SU-DHL-6 (cell line): ENCODE data around the gene FANK1.
"Not testable (repeated sequence)": the region's sequence is repeated elsewhere in the genome, so short reads cannot be mapped to it uniquely, and the experiment has no call there.

ENCODE experiments used
- H2AFZ ChIP-seq: fragments of 200-600 bp; sonication (generic); 2 replicates; pipeline ENCODE4 v1.6.1; 2014; ENCODE audit warnings: low read depth, mild to moderate bottlenecking, moderate library complexity, mixed read lengths, antibody characterized with exemption, low read length; ENCODE audit not compliant: severe bottlenecking
- H3F3A ChIP-seq: fragments of 200-600 bp; shearing (Covaris generic); 2 replicates; pipeline ENCODE4 v1.6.0; 2016; ENCODE audit warnings: antibody characterized with exemption, mild to moderate bottlenecking; ENCODE audit not compliant: insufficient read depth
- H3K27ac ChIP-seq: fragments of 200-600 bp; sonication (generic); 2 replicates; pipeline ENCODE4 v1.5.1; 2016; ENCODE audit warnings: low read depth, mild to moderate bottlenecking, low read length, moderate library complexity, mixed read lengths
- H3K27me3 ChIP-seq: fragments of 200-600 bp; sonication (generic), shearing (Covaris generic); 2 replicates; pipeline ENCODE4 v1.6.0; 2014; ENCODE audit warnings: mild to moderate bottlenecking, low read length
- H3K36me3 ChIP-seq: fragments of 200-600 bp; sonication (generic); 2 replicates; pipeline ENCODE4 v1.6.1; 2014; ENCODE audit warnings: mild to moderate bottlenecking, low read length, mixed read lengths
- H3K4me2 ChIP-seq: fragments of 300-600, 200-600 bp; shearing (Covaris generic), sonication (generic); 2 replicates; pipeline ENCODE4 v1.6.0; 2014; ENCODE audit warnings: low read length, low read depth, mild to moderate bottlenecking; ENCODE audit not compliant: poor library complexity, severe bottlenecking
- H3K4me3 ChIP-seq: fragments of 200-600 bp; sonication (generic); 2 replicates; pipeline ENCODE4 v1.5.1; 2014; ENCODE audit warnings: antibody characterized with exemption, low read length, mild to moderate bottlenecking, mixed read lengths; ENCODE audit not compliant: insufficient read depth, poor library complexity, severe bottlenecking
- H3K79me2 ChIP-seq: fragments of 200-600 bp; sonication (generic); 2 replicates; pipeline ENCODE4 v1.6.1; 2014; ENCODE audit warnings: mild to moderate bottlenecking, low read length, moderate library complexity; ENCODE audit not compliant: insufficient read depth
- H3K9ac ChIP-seq: fragments of 200-600 bp; sonication (generic); 2 replicates; pipeline ENCODE4 v1.7.0; 2014; ENCODE audit warnings: mild to moderate bottlenecking, low read length
- H3K9me2 ChIP-seq: fragments of 200-600 bp; sonication (generic); replicated peaks from 2 replicates; pipeline ENCODE4 v1.6.1; 2014; ENCODE audit warnings: low read length; ENCODE audit not compliant: insufficient read depth
- H3K9me3 ChIP-seq: fragments of 200-600 bp; sonication (generic); 2 replicates; pipeline ENCODE4 v1.6.1; 2014; ENCODE audit warnings: low read length, mixed read lengths; ENCODE audit not compliant: insufficient read depth
- H4K20me1 ChIP-seq: fragments of 200-600 bp; sonication (generic); 2 replicates; pipeline ENCODE4 v1.6.1; 2014; ENCODE audit warnings: low read depth, mild to moderate bottlenecking, antibody characterized with exemption, low read length, moderate library complexity, mixed read lengths
- CTCF ChIP-seq: fragments of 200-600 bp; sonication (generic); IDR thresholded peaks from one replicate; pipeline ENCODE4 v1.5.1; 2017; ENCODE audit warnings: antibody characterized with exemption, mild to moderate bottlenecking, low read length, moderate library complexity; ENCODE audit not compliant: insufficient read depth, poor library complexity, severe bottlenecking
- EZH2phosphoT487 ChIP-seq: fragments of 200-600 bp; sonication (generic), shearing (Covaris generic); conservative IDR thresholded peaks from 2 replicates; pipeline ENCODE4 v1.6.1; 2018; ENCODE audit warnings: mild to moderate bottlenecking, antibody characterized with exemption, low read length, moderate library complexity, mixed read lengths

Gene FANK1

GRCh38 chr10:126045861-126046260 lies 149.5 kb downstream of the FANK1 start:
- Histone ChIP-seq H2AFZ (no peak overlapping the region), H3K9me2 (no peaks in the 10 kb centered on the region), H3K4me2 (no peak overlapping the region), H3F3A (no peaks in the 10 kb centered on the region), H3K27ac (no peak overlapping the region), H3K27me3 (no peaks in the 10 kb centered on the region), H3K4me3 (no peak overlapping the region), H3K9me3 (no peaks in the 10 kb centered on the region), H3K79me2 (no peaks in the 10 kb centered on the region), H3K36me3 (no peaks in the 10 kb centered on the region), H3K9ac (no peak overlapping the region), H4K20me1 (no peaks in the 10 kb centered on the region)
- TF ChIP-seq EZH2phosphoT487 (no peak), CTCF (no peak)

GRCh38 chr10:126046831-126047230 lies 150.5 kb downstream of the FANK1 start:
- no peaks in the 10 kb centered on the region for H3K9me2 ChIP-seq
- H3K27ac ChIP-seq, result no peak overlapping the region
- no peaks in the 10 kb centered on the region for H3K36me3 ChIP-seq
- no peaks in the 10 kb centered on the region for H3F3A ChIP-seq
- TF ChIP-seq CTCF, result no peak
- TF ChIP-seq EZH2phosphoT487, result no peak
- no peaks in the 10 kb centered on the region for H4K20me1 ChIP-seq
- H3K9me3 ChIP-seq, result no peaks in the 10 kb centered on the region
- H3K27me3 ChIP-seq, result no peaks in the 10 kb centered on the region
- no peak overlapping the region for H3K4me2 ChIP-seq
- H2AFZ ChIP-seq, result no peak overlapping the region
- H3K9ac ChIP-seq, result no peak overlapping the region
- no peak overlapping the region for H3K4me3 ChIP-seq
- H3K79me2 ChIP-seq, result no peaks in the 10 kb centered on the region

GRCh38 chr10:126047749-126048148 lies 151.4 kb downstream of the FANK1 start:
- H2AFZ ChIP-seq, H3K27ac ChIP-seq, H3K9me3 ChIP-seq, H3K4me3 ChIP-seq, H3K4me2 ChIP-seq, H3K9ac ChIP-seq, H3K79me2 ChIP-seq, H3K9me2 ChIP-seq, H3F3A ChIP-seq, H4K20me1 ChIP-seq, H3K27me3 ChIP-seq, H3K36me3 ChIP-seq: not testable (repeated sequence)

GRCh38 chr10:126049759-126050700 lies 153.7 kb downstream of the FANK1 start:
- Histone ChIP-seq H3K27ac (no peak overlapping the region), H3F3A (no peaks in the 10 kb centered on the region)
- TF ChIP-seq CTCF, result no peak
- TF ChIP-seq EZH2phosphoT487, result no peak

More at GRCh38 chr10:126049759-126050700, 153.7 kb downstream of the FANK1 start:
- no peak overlapping the region for H2AFZ ChIP-seq
- no peaks in the 10 kb centered on the region for H3K79me2 ChIP-seq
- no peaks in the 10 kb centered on the region for H3K9me3 ChIP-seq
- H3K27me3 ChIP-seq, result no peaks in the 10 kb centered on the region
- no peaks in the 10 kb centered on the region for H4K20me1 ChIP-seq
- no peaks in the 10 kb centered on the region for H3K36me3 ChIP-seq
- no peak overlapping the region for H3K4me2 ChIP-seq
- no peaks in the 10 kb centered on the region for H3K9me2 ChIP-seq
- no peak overlapping the region for H3K9ac ChIP-seq
- H3K4me3 ChIP-seq, result no peak overlapping the region
